Stimulated activated CD4-positive, alpha-beta T cell treated with anti-CD3 and anti-CD28 coated beads, Interleukin-4, amount 100 ng/mL, for 4 hours (primary cell): Measurements from ENCODE around the gene LPP.

Experiments used
- DNase-seq, 2 experiments: peaks; one replicate each; pipeline ENCODE4 v3.0.0-alpha.2; 2020

Gene LPP

GRCh38 chr3:188304501-188304900 is 150.5 kb downstream of the LPP start:
- DNase-seq: no peak

GRCh38 chr3:188305220-188305619 is 151.3 kb downstream of the LPP start:
- no peak for DNase-seq

DNA sequence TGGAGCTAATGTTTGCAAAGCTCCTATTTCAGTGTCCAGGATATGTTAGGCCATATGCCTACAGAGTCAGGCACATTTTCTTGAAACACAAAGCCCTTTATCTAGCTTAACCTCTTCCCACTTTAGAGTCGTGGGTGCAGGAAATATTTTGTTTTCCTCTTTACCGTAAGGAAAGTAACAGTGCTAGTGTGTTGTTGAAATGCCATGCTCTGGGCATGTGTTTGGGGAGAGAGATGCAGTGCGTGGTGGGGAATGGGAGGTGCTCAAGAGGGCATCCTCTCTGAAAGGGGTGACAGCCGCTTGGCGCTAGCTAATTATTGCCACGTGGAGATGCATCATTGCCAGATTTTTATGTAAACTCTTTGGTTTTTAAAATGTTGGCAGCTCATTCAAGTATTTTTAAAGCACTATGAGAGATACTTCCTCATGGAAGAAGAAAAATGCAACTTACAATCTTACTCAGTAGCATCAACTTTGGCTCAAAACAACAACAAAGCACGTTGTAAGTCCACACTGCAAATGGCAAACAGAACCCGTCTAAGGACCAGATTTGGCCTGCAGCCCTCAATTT is 152.6 kb downstream of the LPP start:
- DNase-seq: no peak

- no peak for DNase-seq
These were observed 155.7 kb downstream of the LPP start for GRCh38 chr3:188309437-188310269.

GRCh38 chr3:188310270-188310710 is 156.3 kb downstream of the LPP start:
- no peak for DNase-seq

DNA sequence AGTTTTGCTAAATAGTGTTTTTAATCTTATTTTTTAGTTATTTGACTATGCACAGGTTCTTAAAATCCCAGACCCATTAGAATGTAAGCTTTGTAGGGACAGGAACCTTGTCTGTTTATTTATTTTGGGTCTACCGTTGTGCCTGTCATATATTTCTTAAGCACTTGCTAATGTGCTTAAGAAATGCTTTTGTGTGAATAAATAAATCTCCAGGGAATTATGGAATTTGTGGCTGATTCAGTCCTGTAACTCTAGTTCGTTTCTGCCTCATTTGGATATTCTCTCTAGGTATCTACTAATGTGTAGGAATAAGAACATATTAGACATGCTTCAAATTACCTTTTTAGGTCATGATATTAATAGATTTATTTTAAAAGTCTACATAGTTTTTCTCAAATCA is 161.6 kb downstream of the LPP start:
- DNase-seq: no peak

- DNase-seq: no peak
These were observed 162.2 kb downstream of the LPP start for GRCh38 chr3:188316021-188316722.

DNA sequence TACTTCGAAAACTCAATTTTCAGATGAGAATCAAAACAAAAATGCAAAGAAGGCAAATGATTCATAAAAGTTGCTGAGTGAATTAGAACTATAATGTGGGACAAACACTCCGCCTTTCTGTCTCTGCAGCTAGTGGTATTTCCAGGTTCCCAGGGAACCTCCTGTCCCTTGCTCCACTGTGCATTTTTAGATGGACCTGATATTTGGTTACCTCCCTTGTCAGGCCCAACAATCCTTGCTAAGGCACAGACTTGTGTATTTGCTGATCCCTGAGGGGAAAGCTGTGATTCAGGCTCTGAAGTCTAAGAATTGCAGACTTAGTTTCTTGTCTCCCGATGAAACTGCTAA is 162.7 kb downstream of the LPP start:
- no peak for DNase-seq

GRCh38 chr3:188319569-188319968 is 165.6 kb downstream of the LPP start:
- DNase-seq: no peak

- no peak for DNase-seq
These were observed 166.8 kb downstream of the LPP start for GRCh38 chr3:188320757-188321156.

DNA sequence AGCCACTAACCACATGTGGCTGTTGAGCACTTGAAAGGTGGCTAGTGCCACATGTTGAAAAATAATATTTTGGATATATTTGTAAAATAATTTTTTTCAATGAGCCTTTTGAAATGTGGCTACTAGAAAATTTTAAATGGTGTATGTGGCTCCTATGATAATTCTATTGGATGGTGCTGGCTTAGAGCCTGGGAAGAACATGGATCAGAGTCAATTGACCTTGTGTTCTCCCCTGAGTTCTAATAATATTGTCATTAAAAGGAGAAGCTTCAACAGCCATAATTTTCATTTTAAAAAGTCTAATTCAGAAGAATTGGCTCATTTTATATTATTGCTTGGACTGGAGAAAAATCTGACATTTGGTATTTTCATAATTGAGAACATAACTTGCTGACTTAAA is 167.3 kb downstream of the LPP start:
- no peak for DNase-seq

GRCh38 chr3:188322135-188322887 is 168.4 kb downstream of the LPP start:
- DNase-seq: no peak

DNA sequence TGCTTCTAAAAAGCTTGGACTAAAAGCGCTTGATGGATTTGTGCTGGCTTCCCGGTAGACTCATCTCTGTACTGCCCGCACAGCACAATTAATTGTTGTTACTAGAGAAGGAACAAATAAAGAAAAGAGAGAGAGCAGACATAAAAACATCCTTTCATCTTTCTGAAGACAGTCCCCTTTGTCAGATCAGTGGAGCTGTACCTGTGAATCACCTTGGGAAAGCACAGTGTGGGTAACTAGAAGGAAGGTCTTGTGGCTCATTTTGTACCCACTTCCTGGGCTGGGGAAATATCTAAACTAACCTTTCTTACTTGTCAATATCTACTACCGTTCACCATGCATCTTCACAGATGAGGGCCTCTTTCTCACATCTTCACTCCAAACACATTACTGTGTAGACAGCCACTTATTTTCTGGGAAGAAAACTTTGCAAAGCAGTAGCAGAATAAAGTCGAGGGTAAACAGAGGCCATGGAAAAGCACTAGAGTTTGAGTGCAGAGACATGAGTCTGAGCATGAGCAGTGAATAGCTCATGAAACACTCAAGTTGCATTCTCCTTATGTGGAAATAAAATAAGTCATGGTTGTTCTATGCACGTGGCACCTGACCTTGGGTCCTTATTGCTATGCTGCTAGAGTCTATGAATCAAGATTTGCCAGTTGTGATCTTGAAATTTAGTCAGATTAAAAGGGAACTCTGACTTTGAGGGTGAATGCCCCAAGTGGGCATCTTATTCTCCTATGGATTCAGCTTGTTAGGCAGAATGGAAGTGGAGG is 169.3 kb downstream of the LPP start:
- peak in 1 of 2 experiments; percentile 63 for DNase-seq

GRCh38 chr3:188326111-188326510 is 172.2 kb downstream of the LPP start:
- DNase-seq: no peak

DNA sequence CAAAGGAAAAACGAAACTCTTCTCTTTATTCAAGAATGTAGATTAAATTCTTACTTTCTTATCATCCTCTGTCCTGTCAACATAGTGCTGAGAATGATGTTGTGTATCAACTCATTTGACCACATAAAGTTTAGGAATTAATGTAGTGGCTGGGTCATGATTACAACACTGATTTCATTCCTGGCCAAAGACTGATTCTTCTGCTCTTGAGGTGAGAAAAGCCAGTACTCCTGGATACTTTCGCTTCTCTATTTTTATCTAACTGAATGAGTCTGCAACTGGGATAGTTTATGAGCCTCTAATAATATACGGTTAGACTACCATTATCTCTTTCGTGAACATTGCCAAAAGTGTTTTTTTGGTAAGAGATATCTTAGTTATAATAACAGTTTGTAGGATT is 173.0 kb downstream of the LPP start:
- no peak for DNase-seq

GRCh38 chr3:188327433-188327832 is 173.5 kb downstream of the LPP start:
- DNase-seq: no peak

- DNase-seq: no peak
These were observed 176.2 kb downstream of the LPP start for GRCh38 chr3:188330138-188330537.

- no peak for DNase-seq
These were observed 177.2 kb downstream of the LPP start for GRCh38 chr3:188331166-188331565.

GRCh38 chr3:188332085-188332484 is 178.1 kb downstream of the LPP start:
- no peak for DNase-seq

- DNase-seq: no peak
These were observed 181.7 kb downstream of the LPP start for GRCh38 chr3:188335656-188336055.

DNA sequence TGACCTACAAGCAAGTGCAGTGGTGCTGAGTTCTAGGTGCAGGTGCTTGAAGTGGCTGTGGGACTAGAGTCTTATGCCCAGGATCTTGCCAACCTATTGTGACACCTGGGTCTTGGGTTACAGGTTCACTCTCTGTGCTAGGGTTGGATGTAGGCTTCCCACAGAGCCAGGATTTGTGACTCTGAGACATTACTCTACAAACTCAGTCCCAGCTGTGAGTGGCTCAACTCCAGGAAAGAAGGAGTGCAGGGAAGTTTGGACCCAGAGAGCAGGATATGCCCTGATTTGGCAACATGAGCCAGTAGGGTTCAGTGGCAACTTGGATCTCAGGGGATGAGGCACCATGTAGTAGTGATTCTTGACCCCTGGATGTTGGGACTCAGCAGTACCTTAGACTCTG is 182.2 kb downstream of the LPP start:
- no peak for DNase-seq

DNA sequence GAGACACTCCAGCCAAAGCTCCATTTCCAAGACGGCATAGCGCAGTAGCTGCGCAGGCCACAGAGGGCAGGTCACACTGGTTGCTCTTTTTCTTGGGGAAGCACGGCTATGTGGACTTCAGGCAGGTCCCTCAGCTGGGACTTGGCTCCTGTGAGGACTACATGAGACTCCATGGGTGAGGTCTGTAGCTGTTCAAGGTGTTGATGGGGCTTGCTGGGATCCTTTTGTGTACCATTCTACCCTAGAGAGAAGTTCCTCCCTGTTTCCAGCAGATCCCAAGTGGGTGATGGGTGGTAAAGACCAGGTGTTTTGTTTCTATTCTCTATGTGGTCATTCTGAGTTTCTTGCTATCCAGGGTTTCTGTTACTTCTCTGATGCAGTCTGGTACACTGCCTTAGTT is 183.3 kb downstream of the LPP start:
- DNase-seq: no peak

DNA sequence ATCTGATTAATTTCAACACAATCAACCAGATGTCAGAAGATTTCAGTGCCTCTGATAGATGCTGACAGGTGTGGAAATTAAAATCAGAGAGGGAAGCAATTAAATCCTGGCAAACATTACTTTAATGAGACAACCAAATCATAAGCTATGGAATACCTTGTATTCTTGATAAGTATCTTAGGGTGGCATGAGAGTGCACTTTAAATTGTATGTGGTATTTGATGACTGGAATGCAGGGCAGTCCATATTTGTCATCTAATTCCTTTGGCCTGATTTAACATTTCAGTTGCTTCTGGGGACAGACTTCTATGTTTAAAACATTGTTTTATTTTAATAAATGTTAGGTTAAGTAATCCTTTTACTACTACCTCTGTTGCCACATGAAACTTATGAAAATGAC is 184.1 kb downstream of the LPP start:
- DNase-seq: no peak
